Kidney (tissue), 14 donors: ENCODE results near the gene KCNQ1. TPM values are rescaled to one million over a fixed set of nuclear protein-coding genes. Genes with fewer than 3 reads are reported as not detected.

Experiments
- DNase-seq, 5 donors: peaks; one replicate each; pipeline ENCODE4 v3.0.0-alpha.2; 2013 to 2020
- FAIRE-seq: peaks from 2 replicates; lab custom pipeline; 2012; peaks lifted over from hg19 to GRCh38; lab: Jason Lieb, UNC
- H3K27ac ChIP-seq, 2 donors: one replicate each; pipeline ENCODE4 v1.7.0; 2013; ENCODE audit warnings: low read depth in 2 of 2, low read length in 2 of 2, inconsistent platforms in 1 of 2
- H3K27me3 ChIP-seq: one replicate; pipeline ENCODE4 v1.7.1; 2013; ENCODE audit warnings: low read length, inconsistent platforms; ENCODE audit not compliant: control insufficient read depth, insufficient read depth
- H3K36me3 ChIP-seq, 3 donors: one replicate each; pipeline versions ENCODE4 v1.7.0 to v1.7.1; 2013; ENCODE audit warnings: low read length in 3 of 3, control low read depth in 1 of 3, inconsistent platforms in 1 of 3; ENCODE audit not compliant: insufficient read depth in 3 of 3, control insufficient read depth in 2 of 3
- H3K4me1 ChIP-seq, 3 donors: one replicate each; pipeline versions ENCODE4 v1.7.0 to v1.7.1; 2013; ENCODE audit warnings: low read length in 3 of 3, inconsistent platforms in 1 of 3, low read depth in 1 of 3; ENCODE audit not compliant: control insufficient read depth in 2 of 3, insufficient read depth in 2 of 3
- H3K4me3 ChIP-seq, 3 donors: one replicate each; pipeline versions ENCODE4 v1.7.0 to v1.8.1; 2013; ENCODE audit warnings: low read length in 3 of 3, control low read depth in 1 of 3, inconsistent platforms in 1 of 3
- H3K9ac ChIP-seq, 3 donors: one replicate each; pipeline versions ENCODE4 v1.7.0 to v1.7.1; 2013; ENCODE audit warnings: low read length in 3 of 3, control low read depth in 1 of 3, inconsistent platforms in 1 of 3
- H3K9me3 ChIP-seq, 3 donors: one replicate each; pipeline versions ENCODE4 v1.7.0 to v1.7.1; 2013; ENCODE audit warnings: low read length in 3 of 3, control low read depth in 1 of 3, inconsistent platforms in 1 of 3; ENCODE audit not compliant: control insufficient read depth in 2 of 3, insufficient read depth in 1 of 3
- CTCF ChIP-seq: IDR thresholded peaks from 3 replicates; pipeline ENCODE4 v1.5.1; 2012; ENCODE audit warnings: mild to moderate bottlenecking, moderate library complexity, borderline replicate concordance; ENCODE audit not compliant: insufficient read depth; ENCODE audit errors: extremely low read depth
- intact Hi-C: fragments of 100-400 bp; cut with DNase I; formaldehyde crosslinking; loops from one replicate; pipeline ENCODE4 v1.11.1; 2022
- polyA plus RNA-seq: library from polyadenylated mRNA; stranded (reverse); fragments of 350-450 nt; fragmentation: Illumina TruSeq; extraction: RNeasy Lipid Tissue Mini Kit (QIAGEN cat#74804); gene quantifications from one replicate; pipeline ENCODE4 v1.2.3, GENCODE V29; 2014; ENCODE audit warnings: low read depth, low replicate concordance; ENCODE audit not compliant: insufficient read depth
- total RNA-seq: library from RNA; stranded (reverse); fragmentation: NEBNext Ultra II Directional; extraction: Animal tissue kit (Norgen Biotek cat#: 25700); gene quantifications from one replicate; pipeline ENCODE4 v1.2.1, GENCODE V29; 2021
- donor health status: control.
- donor health status: control.
- donor health status: control.
- donor health status: control.
- donor health status: control.
- donor health status: DM: yes; HTN: yes; CAD: no.
- donor health status: Normal renal cell carcinoma (clear cell type).

KCNQ1 gene
- total and polyA plus RNA-seq, 2 donors from 2014 or later, result 45.5 to 49.4 TPM

GRCh38 chr11:2400762-2401435 lies 43.9 kb upstream of the KCNQ1 start:
- no peaks in the 10 kb centered on the region for H3K9me3 ChIP-seq
- DNase-seq, result no peak
- peak overlapping the region; percentile 88 to 94 (median 94) for H3K4me3 ChIP-seq
- no peak for FAIRE-seq
- H3K27ac ChIP-seq, result peak overlapping the region; percentile 59 to 91
- intact Hi-C loops, result no loop called here
- peaks cover 0 to 22% (median 10%) of the 10 kb centered on the region in 3 donors for H3K4me1 ChIP-seq
- no peaks in the 10 kb centered on the region for H3K27me3 ChIP-seq
- H3K9ac ChIP-seq, result peak overlapping the region; percentile 52 to 91 (median 78)
- TF ChIP-seq CTCF, result no peak
- peaks cover 0 to 21% (median 2%) of the 10 kb centered on the region in 3 donors for H3K36me3 ChIP-seq

DNA sequence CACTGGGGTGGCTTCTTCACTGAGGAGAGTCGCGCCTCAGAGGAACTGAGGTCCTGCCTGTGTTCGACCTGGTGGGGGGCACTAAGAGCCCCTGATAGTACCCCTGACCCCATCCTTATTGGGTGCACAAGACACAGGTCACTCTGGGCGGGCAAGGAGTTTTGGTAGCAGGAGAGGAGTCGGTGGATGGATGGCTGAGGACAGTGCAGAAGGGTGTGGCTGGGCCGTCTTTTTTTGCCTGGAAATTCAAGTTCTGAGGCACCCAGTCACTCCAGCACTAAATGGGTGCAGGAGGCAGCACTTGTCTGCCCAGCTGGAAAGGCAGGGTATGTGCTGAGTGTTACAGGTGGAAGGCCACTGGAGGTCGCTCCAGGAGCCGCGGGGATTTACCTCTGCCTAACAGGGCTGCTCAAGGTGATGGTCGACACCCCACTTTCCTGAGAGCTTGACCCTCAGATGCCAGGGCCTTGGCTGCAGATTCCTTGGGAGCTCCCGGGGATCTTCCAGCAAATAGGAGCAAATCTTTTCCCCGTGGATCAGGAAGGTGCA lies 43.3 kb upstream of the KCNQ1 start:
- no peak for FAIRE-seq
- TF ChIP-seq CTCF, result no peak
- H3K27me3 ChIP-seq, result no peaks in the 10 kb centered on the region
- peak overlapping the region; percentile 88 to 94 (median 94) for H3K4me3 ChIP-seq
- peak overlapping the region in 1 of 2 donors; percentile 59 for H3K27ac ChIP-seq
- H3K36me3 ChIP-seq, result peaks cover 0 to 16% (median 2%) of the 10 kb centered on the region in 3 donors
- DNase-seq, result no peak
- H3K9ac ChIP-seq, result peak overlapping the region; percentile 52 to 91 (median 78)
- H3K9me3 ChIP-seq, result no peaks in the 10 kb centered on the region
- intact Hi-C loops, result no loop called here
- peaks cover 0 to 22% (median 10%) of the 10 kb centered on the region in 3 donors for H3K4me1 ChIP-seq

DNA sequence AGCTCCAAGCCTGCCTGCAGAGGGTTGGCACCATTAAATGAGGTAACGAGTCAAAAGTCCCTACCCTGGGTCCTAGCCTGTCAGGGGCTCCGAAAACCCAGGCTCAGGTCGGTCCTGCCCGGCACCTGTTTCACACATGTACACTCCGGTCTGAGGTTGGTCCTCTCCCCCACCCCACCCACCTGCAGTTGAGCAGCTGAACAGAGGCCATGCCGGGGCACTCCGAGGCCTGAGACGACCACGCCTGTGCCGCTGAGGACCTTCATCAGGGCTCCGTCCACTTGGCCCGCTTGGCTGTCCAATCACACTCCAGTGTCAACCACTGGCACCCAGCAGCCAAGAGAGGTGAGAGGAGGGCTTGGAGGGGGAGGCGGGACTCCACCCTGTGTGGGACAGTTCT lies 42.7 kb upstream of the KCNQ1 start:
- DNase-seq (no peak), FAIRE-seq (no peak)
- no peaks in the 10 kb centered on the region for H3K9me3 ChIP-seq
- peaks cover 0 to 10% (median 2%) of the 10 kb centered on the region in 3 donors for H3K36me3 ChIP-seq
- H3K4me3 ChIP-seq, result peak overlapping the region in 1 of 3 donors; percentile 94
- H3K9ac ChIP-seq, result peak overlapping the region in 1 of 3 donors; percentile 91
- TF ChIP-seq CTCF, result no peak
- H3K27me3 ChIP-seq, result no peaks in the 10 kb centered on the region
- intact Hi-C loops, result no loop called here
- no peak overlapping the region for H3K27ac ChIP-seq
- peaks cover 0 to 22% (median 10%) of the 10 kb centered on the region in 3 donors for H3K4me1 ChIP-seq
